ENCODE results near the gene PPP6R2.

DNA sequence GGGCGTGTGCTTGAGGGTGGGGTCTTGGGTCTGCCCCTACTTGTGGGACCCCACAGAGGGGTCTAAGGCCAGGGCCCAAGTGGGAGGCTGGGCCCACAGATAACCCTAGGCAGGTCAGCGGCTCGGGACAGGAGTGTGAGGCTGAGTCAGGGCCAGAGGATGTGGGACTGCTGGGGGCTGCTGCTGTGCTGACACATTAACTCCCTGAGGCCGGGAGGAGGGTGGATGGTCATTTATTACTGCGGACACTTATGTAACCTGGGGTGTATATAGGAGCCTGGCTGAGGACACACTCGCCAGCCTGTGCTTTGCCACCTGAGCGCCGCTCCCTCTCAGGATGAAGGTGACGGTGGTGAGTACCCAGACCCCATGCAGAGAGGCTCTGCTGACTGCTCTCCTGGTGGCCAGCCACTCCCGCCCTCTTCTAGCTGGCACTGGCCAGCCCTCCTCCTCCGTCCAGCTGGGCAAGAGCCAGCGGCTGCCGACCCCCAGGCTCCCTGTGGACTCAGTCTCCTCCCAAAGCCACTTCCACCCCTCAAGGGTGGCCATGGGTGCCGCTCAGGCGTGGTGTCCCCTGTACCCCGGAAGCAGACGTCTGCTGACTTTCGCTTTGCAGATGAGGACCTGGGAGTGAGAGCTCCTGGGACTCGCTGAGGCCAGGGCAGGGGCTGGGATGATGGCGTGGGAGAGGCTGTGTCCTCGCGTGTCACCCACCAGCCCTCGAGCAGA is 143.6 kb downstream of the PPP6R2 start, which contains the start of gene MIOX:
- TF ChIP-seq POLR2A (IDR thresholded peaks at IDR 0.05) (no peak), CTCF (IDR thresholded peaks at IDR 0.05) (no peak), POLR2AphosphoS5 (IDR thresholded peaks at IDR 0.05) (no peak)

Data from breast epithelium (tissue), 3 donors.